Rectal smooth muscle tissue (tissue), 1 donor: ENCODE measurements around the gene GCA.

Experiments
- H3K27ac ChIP-seq: one replicate; pipeline ENCODE4 v1.7.0; 2013; ENCODE audit warnings: low read depth, low read length, inconsistent platforms
- H3K27me3 ChIP-seq: one replicate; pipeline ENCODE4 v1.7.0; 2013; ENCODE audit warnings: low read length; ENCODE audit not compliant: control insufficient read depth, insufficient read depth
- H3K36me3 ChIP-seq: one replicate; pipeline ENCODE4 v1.7.0; 2013; ENCODE audit warnings: low read length; ENCODE audit not compliant: control insufficient read depth, insufficient read depth
- H3K4me1 ChIP-seq: one replicate; pipeline ENCODE4 v1.7.0; 2013; ENCODE audit warnings: low read length; ENCODE audit not compliant: control insufficient read depth, insufficient read depth
- H3K4me3 ChIP-seq: one replicate; pipeline ENCODE4 v1.7.0; 2013; ENCODE audit warnings: low read length
- H3K9ac ChIP-seq: one replicate; pipeline ENCODE4 v1.7.0; 2013; ENCODE audit warnings: low read length

GCA gene, protein sequence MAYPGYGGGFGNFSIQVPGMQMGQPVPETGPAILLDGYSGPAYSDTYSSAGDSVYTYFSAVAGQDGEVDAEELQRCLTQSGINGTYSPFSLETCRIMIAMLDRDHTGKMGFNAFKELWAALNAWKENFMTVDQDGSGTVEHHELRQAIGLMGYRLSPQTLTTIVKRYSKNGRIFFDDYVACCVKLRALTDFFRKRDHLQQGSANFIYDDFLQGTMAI

GRCh38 chr2:162343824-162344616 lies at the start of gene GCA:
GCA (plus strand) TSS chr2:162344132; CDS start chr2:162344249, 117 bp downstream.
- H3K9ac ChIP-seq, result peak within 1 kb of the TSS; percentile 32
- no peaks in the 10 kb centered on the region for H3K27me3 ChIP-seq
- peak within 1 kb of the TSS; percentile 96 for H3K4me3 ChIP-seq
- H3K4me1 ChIP-seq, result peaks cover 2% of the 10 kb centered on the region
- no peaks in the 10 kb centered on the region for H3K36me3 ChIP-seq
- H3K27ac ChIP-seq, result peak within 1 kb of the TSS; percentile 60

GRCh38 chr2:162295009-162295408 lies 48.9 kb upstream of the GCA start:
- no peaks in the 10 kb centered on the region for H3K4me1 ChIP-seq
- H3K9ac ChIP-seq, result no peak overlapping the region
- H3K36me3 ChIP-seq, result peaks cover 2% of the 10 kb centered on the region
- no peaks in the 10 kb centered on the region for H3K27me3 ChIP-seq
- no peak overlapping the region for H3K4me3 ChIP-seq
- no peak overlapping the region for H3K27ac ChIP-seq

DNA sequence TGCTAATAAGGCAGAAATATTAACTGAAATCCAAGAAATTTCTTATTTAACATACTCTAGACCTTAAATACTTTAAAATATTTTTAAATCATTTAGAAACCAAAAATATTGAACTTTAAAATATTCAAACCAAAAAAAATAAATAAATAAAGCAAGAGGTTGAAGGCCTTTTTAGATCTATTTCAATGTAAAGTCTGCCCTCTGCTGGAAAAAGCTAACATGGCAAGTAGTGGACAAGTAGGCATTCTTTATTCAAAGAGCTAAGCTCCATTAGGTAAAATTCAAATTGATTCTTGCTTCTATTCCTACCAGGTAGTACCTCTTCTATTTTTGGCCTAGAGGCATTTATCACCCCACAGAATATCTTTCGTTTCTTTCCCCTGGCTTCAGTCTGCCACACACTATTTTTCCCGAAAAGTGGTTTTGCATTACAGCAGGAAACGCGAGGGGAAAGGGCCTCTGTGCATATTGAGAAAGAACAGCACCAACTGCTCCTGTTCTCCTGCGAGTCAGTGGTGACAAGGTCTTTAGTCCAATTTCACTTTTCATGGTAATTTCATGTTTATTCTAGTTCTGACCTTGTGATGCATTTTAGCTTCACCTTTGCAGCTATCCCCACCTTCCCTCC lies 45.9 kb upstream of the GCA start:
- H3K36me3 ChIP-seq, result peaks cover 2% of the 10 kb centered on the region
- H3K4me1 ChIP-seq, result no peaks in the 10 kb centered on the region
- H3K27me3 ChIP-seq, result no peaks in the 10 kb centered on the region
- no peak overlapping the region for H3K4me3 ChIP-seq
- no peak overlapping the region for H3K27ac ChIP-seq
- H3K9ac ChIP-seq, result no peak overlapping the region

DNA sequence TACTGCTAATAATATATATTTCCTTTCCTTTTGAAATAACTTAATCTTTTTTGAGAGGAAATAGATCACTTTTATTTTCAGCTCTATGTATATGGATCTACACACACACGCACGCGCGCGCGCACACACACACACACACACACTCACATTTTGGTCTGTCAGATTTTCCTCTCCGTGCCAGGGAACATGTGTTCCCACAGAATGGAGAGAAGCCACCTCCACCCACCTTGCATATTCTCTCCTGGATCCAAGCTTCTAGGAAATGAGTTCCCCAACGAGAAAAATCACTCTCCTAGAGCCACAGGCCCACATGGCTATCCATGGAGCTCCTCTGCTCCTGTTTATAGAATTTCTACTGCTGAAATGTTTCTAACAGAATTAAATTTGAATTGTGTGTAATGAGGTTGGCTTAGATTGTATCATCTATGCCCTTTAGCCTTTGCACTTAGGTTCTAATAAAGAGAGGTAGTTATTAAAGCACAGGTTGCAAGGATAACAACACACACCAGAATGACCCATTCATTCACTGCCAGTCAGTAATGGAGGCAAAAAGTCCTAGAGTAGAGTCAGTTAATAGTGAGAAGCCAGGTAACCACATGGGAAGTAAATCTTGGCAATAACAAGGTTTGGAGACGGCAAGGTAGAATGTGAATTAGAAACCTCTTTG lies 45.1 kb upstream of the GCA start:
- Histone ChIP-seq H3K4me3 (no peak overlapping the region), H3K4me1 (no peaks in the 10 kb centered on the region), H3K9ac (no peak overlapping the region), H3K27ac (no peak overlapping the region), H3K27me3 (no peaks in the 10 kb centered on the region), H3K36me3 (no peaks in the 10 kb centered on the region)

DNA sequence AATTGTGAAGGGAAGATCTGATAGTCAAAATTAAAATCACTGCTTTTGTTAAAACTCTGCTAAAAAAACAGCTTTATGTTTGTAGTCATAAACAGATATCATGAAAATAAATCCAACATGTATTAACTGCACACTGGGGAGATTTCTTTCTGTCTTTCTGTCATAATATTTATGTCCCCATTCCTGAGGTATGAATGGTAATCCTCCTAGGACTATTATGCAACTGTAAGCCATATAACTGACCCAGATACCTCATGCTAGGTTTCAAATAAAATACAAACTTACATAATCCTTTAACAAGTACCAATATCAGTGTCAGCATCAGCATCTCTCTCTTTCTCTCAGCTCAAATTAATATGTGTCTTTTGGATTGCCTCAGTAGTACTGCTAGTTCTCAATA lies 43.7 kb upstream of the GCA start:
- Histone ChIP-seq H3K4me3 (no peak overlapping the region), H3K36me3 (no peaks in the 10 kb centered on the region), H3K27ac (no peak overlapping the region), H3K4me1 (no peaks in the 10 kb centered on the region), H3K27me3 (no peaks in the 10 kb centered on the region), H3K9ac (no peak overlapping the region)

DNA sequence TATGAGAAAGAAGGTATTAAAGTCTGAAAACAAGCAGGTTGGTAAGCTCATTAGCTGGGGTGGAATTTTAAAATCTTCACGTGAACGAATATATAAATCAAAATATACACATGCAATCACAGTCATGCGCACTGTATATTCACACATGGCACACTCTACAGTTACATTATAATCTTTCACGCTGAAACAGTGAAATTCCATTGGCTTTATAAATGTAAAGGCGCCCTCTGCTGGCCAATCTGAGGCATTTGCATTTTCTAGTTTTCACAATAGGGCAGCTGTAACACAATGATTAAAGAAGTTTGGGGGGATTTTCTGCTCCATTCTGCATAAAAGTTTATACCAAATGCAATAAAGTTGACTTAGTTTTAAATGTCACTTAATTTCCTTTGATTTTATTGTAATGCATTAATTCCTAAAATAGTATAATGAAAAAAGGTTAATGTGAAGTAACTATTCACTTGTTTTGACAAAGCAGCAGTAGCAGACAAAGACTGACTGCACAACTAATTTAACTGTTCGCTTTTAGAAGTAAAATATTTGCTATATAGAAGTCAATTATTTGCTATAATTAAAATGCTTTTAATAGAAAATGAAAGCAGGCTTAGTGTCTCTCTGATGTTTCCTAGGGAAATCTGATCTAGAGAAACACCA lies 42.7 kb upstream of the GCA start:
- no peak overlapping the region for H3K27ac ChIP-seq
- no peak overlapping the region for H3K4me3 ChIP-seq
- H3K36me3 ChIP-seq, result no peaks in the 10 kb centered on the region
- no peaks in the 10 kb centered on the region for H3K27me3 ChIP-seq
- H3K9ac ChIP-seq, result no peak overlapping the region
- H3K4me1 ChIP-seq, result no peaks in the 10 kb centered on the region

DNA sequence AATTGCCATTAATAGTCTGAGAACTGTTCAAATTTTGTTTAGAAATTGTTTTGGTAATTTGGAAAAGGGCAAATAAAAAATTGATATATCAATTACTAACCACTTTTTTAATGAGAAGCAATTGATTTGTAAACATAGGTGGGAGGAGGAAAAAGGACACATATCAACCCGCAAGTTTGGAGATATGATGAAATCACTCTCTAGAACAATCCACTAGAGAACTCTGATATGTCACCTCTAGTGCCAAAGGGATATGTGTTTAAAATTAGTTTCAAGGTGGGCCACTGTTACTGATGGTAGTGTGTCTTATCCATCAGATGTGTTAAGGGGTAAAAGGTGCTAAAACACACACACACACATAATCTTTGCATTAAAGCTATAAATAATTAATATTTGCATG lies 42.1 kb upstream of the GCA start:
- Histone ChIP-seq H3K27ac (no peak overlapping the region), H3K4me1 (no peaks in the 10 kb centered on the region), H3K9ac (no peak overlapping the region), H3K36me3 (no peaks in the 10 kb centered on the region), H3K27me3 (no peaks in the 10 kb centered on the region), H3K4me3 (no peak overlapping the region)

DNA sequence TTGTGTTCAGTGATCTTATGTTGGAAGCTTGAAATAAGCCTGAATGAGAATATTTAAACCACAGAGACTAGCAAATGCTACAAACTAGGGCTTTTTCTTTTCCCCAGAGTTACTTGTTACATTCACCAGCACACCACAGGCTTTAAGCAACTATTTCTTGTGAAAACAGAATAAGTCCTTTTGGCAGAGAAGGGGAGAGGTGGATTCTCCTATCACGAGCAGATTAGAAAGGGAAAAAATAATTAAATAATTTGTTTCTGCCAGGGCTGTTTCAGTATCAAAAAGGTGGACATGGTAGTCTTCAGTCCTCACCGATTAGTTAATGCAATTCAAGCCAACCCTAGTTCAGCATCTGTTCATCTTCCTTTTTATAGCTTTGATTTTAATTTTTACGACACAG lies 38.0 kb upstream of the GCA start:
- Histone ChIP-seq H3K4me3 (no peak overlapping the region), H3K9ac (no peak overlapping the region), H3K27ac (no peak overlapping the region), H3K27me3 (no peaks in the 10 kb centered on the region), H3K36me3 (peaks cover 2% of the 10 kb centered on the region), H3K4me1 (no peaks in the 10 kb centered on the region)

- no peaks in the 10 kb centered on the region for H3K27me3 ChIP-seq
- no peaks in the 10 kb centered on the region for H3K4me1 ChIP-seq
- peaks cover 2% of the 10 kb centered on the region for H3K36me3 ChIP-seq
- no peak overlapping the region for H3K9ac ChIP-seq
- no peak overlapping the region for H3K27ac ChIP-seq
- H3K4me3 ChIP-seq, result no peak overlapping the region
Measured at GRCh38 chr2:162308747-162309503, 35.0 kb upstream of the GCA start.

- no peak overlapping the region for H3K27ac ChIP-seq
- H3K9ac ChIP-seq, result no peak overlapping the region
- no peak overlapping the region for H3K4me3 ChIP-seq
- peaks cover 2% of the 10 kb centered on the region for H3K36me3 ChIP-seq
- H3K27me3 ChIP-seq, result no peaks in the 10 kb centered on the region
- H3K4me1 ChIP-seq, result peaks cover 3% of the 10 kb centered on the region
Measured at GRCh38 chr2:162312853-162313252, 31.1 kb upstream of the GCA start.

DNA sequence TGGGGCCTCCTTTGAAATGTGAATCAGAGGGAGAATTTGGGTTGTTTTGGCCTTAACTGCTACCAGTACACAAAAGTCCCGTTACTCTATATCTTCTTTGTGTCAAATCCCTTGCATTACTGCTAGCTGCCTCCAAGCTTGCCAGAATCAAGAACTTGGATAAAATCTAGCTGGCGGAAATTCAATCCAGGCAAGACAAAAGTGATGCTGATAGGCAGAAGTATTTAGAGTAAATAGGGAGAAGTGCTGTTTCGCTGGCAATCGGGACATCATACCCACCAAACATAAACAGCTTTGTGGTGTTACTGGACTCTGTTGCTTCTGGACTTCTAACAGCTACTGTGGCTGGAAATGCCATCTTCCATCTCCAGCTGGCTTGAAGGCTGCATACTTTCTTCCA lies 28.0 kb upstream of the GCA start:
- Histone ChIP-seq H3K27me3 (no peaks in the 10 kb centered on the region), H3K36me3 (no peaks in the 10 kb centered on the region), H3K9ac (no peak overlapping the region), H3K4me1 (peaks cover 10% of the 10 kb centered on the region), H3K27ac (no peak overlapping the region), H3K4me3 (peak overlapping the region; percentile 23)
